ENCODE measurements around the gene RIN2.
A peak's percentile ranks its signal among the peaks of the same experiment; 100 is the strongest.

RIN2 gene

DNA sequence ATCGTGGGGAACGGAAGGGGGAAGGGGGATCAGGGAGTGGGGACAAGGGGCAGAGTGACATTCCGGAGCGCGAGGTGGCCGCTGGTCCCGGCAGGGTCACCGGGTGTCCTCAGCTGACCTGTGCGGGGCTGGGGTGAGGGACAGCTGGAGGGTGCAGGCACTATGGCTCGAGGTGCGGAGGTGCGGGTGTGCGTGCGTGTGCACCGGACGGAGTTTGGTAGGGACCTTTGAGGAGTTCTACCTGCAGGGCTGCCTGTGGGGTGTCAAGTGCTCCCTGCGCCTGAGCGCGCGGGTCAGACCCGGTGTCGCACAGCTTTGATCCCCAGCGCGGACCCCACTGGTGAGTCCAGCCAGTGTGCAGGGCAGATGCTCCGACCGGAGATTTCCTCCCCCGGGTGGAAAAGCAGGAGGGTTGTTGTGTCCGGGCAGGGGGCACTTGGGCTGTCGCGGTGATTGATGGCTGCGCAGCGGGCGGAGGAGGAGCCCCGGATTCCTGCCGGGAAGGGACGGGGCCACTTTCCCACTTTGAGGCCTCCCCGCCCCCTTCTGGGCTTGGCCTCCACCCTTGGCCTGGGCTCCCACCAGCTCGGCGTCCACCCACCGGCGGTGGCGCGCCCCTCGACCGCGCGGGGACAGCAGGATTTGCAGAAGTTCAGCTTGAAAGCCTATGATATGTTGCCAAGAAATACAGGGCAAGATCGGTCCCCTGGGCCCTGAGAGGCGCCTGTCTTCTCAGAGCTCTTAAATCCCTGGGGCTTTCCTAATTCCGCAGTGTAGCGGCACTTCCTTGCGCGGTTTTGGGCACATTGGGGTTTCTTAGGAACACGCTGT is 658 bp downstream of the RIN2 start:
- peak; percentile 48 for ATAC-seq
- TF ChIP-seq SNAI2 (CRISPR knock-in tag; IDR thresholded peaks at IDR 0.05) (no peak), TOX (CRISPR knock-in tag; IDR thresholded peaks at IDR 0.05; ENCODE audit: borderline replicate concordance) (no peak)

DNA sequence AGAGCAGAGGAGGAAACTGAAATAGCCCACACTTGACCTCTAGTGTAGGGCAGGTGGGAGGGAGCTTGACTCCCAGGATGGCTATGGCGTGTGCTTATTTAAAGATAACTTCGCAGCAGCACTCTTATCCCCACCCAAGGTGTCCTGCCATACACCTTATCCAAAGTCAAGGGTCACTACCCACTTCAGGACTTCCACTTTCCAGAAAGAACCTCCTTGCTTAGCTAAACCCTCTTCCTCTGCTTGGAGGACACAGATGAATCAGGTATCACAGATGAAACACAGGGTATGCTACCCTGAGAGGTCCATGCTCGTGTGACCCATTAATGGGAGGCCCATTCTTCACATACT is 2.3 kb downstream of the RIN2 start:
- TF ChIP-seq TCF4 (CRISPR knock-in tag; IDR thresholded peaks at IDR 0.05; ENCODE audit: borderline replicate concordance) (no peak), CREB5 (CRISPR knock-in tag; IDR thresholded peaks at IDR 0.05; ENCODE audit: low read depth) (no peak), CSRNP3 (CRISPR knock-in tag; IDR thresholded peaks at IDR 0.05) (no peak), GLIS3 (CRISPR knock-in tag; IDR thresholded peaks at IDR 0.05) (no peak), ZNF8 (CRISPR knock-in tag; IDR thresholded peaks at IDR 0.05) (no peak), RARB (CRISPR knock-in tag; IDR thresholded peaks at IDR 0.05) (no peak), BACH2 (CRISPR knock-in tag; IDR thresholded peaks at IDR 0.05; ENCODE audit: borderline replicate concordance) (no peak), SNAI2 (CRISPR knock-in tag; IDR thresholded peaks at IDR 0.05) (no peak), ESRRG (CRISPR knock-in tag; IDR thresholded peaks at IDR 0.05) (no peak), POU6F1 (CRISPR knock-in tag; IDR thresholded peaks at IDR 0.05; ENCODE audit: borderline replicate concordance, low read depth) (no peak), TOX (CRISPR knock-in tag; IDR thresholded peaks at IDR 0.05; ENCODE audit: borderline replicate concordance) (no peak), PPARA (CRISPR knock-in tag; IDR thresholded peaks at IDR 0.05; ENCODE audit: borderline replicate concordance) (no peak)
- no peak for ATAC-seq

DNA sequence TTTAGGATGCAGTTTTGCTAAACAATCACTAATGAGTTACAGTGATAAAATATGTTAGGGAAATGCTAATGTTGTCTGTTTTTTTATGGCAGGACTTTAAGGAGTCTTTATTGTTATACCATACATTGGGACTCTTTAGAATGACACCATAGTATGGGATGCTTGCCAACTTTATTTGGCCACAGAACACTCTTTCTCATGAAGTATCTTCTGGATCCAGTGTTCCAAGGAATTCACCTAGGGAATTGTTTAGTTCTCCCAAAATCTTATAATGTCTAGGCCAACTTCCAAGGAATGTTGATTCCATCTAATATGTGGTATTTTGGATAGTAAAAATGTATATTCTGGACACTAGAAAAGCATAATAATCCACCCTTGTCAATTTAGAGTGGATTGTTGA is 3.3 kb downstream of the RIN2 start:
- TF ChIP-seq POU6F1 (CRISPR knock-in tag; IDR thresholded peaks at IDR 0.05; ENCODE audit: borderline replicate concordance, low read depth) (no peak), RARB (CRISPR knock-in tag; IDR thresholded peaks at IDR 0.05) (no peak), ZFP3 (CRISPR knock-in tag; IDR thresholded peaks at IDR 0.05) (no peak), ZC3H10 (CRISPR knock-in tag; IDR thresholded peaks at IDR 0.05) (no peak), BACH2 (CRISPR knock-in tag; IDR thresholded peaks at IDR 0.05; ENCODE audit: borderline replicate concordance) (no peak), TOX (CRISPR knock-in tag; IDR thresholded peaks at IDR 0.05; ENCODE audit: borderline replicate concordance) (no peak), CSDC2 (CRISPR knock-in tag; IDR thresholded peaks at IDR 0.05) (no peak), OSR1 (CRISPR knock-in tag; IDR thresholded peaks at IDR 0.05) (no peak), SNAI2 (CRISPR knock-in tag; IDR thresholded peaks at IDR 0.05) (no peak), ZNF565 (CRISPR knock-in tag; conservative IDR thresholded peaks at IDR 0.05; ENCODE audit: low read depth) (no peak), ZFP30 (CRISPR knock-in tag; IDR thresholded peaks at IDR 0.05) (no peak), TCF4 (CRISPR knock-in tag; IDR thresholded peaks at IDR 0.05; ENCODE audit: borderline replicate concordance) (no peak), ARNTL (CRISPR knock-in tag; IDR thresholded peaks at IDR 0.05; ENCODE audit: borderline replicate concordance, low read depth) (no peak), ISL1 (CRISPR knock-in tag; IDR thresholded peaks at IDR 0.05) (no peak)
- ATAC-seq = no peak

- TF ChIP-seq SNAI2 (CRISPR knock-in tag; IDR thresholded peaks at IDR 0.05) = no peak
- no peak for TF ChIP-seq TOX (CRISPR knock-in tag; IDR thresholded peaks at IDR 0.05; ENCODE audit: borderline replicate concordance)
- TF ChIP-seq CREB5 (CRISPR knock-in tag; IDR thresholded peaks at IDR 0.05; ENCODE audit: low read depth) = no peak
- TF ChIP-seq GLIS3 (CRISPR knock-in tag; IDR thresholded peaks at IDR 0.05) = no peak
- no peak for TF ChIP-seq BACH2 (CRISPR knock-in tag; IDR thresholded peaks at IDR 0.05; ENCODE audit: borderline replicate concordance)
- no peak for TF ChIP-seq ARNTL (CRISPR knock-in tag; IDR thresholded peaks at IDR 0.05; ENCODE audit: borderline replicate concordance, low read depth)
- TF ChIP-seq PATZ1 (CRISPR knock-in tag; IDR thresholded peaks at IDR 0.05; ENCODE audit: borderline replicate concordance) = no peak
- ATAC-seq = no peak
These were observed 3.8 kb downstream of the RIN2 start for GRCh38 chr20:19761841-19762240.

Measured in SK-N-SH treated with all-trans-retinoic acid at 6 μM for 48 hours (cell line).